Measurements from ENCODE around the gene TANC2. TPM values are rescaled to one million over a fixed set of nuclear protein-coding genes. Genes with fewer than 3 reads are reported as not detected.
"Not testable (repeated sequence)": the region's sequence is repeated elsewhere in the genome, so short reads cannot be mapped to it uniquely, and the experiment has no call there.

The TANC2 gene
- total RNA-seq, 1 donor: 48.9 TPM

DNA sequence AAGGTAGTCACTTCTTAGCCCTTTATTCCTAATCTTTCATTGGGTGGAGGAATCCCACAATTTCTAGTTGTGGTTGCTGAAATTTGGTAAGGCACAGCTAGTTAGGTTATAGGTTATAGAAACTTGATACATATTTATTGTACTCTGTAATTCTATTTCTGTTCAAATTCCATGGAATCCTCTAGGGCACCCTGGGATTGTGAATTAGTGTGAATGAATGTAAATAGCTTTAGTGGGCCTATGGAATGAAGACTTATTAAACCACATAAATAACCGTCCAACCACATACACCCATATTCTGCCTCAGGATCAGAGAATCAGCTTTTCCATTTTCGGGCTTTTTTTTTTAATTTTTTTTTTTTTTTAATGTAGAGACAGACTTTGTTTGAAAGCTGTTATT, 9.2 kb downstream of the TANC2 start:
- H3K27ac ChIP-seq (ENCODE audit: low read depth, low read length): no peak overlapping the region
- peaks cover 99% of the 10 kb centered on the region for H3K79me2 ChIP-seq (ENCODE audit: insufficient read depth, low read length)
- H3K36me3 ChIP-seq (ENCODE audit: insufficient read depth, low read length): no peaks in the 10 kb centered on the region
- no peak overlapping the region for H2AFZ ChIP-seq (ENCODE audit: low read length)
- no peak for DNase-seq (ENCODE audit: insufficient read length, low spot score, missing footprints)
- H3K9me3 ChIP-seq (ENCODE audit: low read depth, low read length): no peaks in the 10 kb centered on the region
- H3K4me3 ChIP-seq (ENCODE audit: insufficient read depth, low read length): no peak overlapping the region
- TF ChIP-seq, protein P1, sequence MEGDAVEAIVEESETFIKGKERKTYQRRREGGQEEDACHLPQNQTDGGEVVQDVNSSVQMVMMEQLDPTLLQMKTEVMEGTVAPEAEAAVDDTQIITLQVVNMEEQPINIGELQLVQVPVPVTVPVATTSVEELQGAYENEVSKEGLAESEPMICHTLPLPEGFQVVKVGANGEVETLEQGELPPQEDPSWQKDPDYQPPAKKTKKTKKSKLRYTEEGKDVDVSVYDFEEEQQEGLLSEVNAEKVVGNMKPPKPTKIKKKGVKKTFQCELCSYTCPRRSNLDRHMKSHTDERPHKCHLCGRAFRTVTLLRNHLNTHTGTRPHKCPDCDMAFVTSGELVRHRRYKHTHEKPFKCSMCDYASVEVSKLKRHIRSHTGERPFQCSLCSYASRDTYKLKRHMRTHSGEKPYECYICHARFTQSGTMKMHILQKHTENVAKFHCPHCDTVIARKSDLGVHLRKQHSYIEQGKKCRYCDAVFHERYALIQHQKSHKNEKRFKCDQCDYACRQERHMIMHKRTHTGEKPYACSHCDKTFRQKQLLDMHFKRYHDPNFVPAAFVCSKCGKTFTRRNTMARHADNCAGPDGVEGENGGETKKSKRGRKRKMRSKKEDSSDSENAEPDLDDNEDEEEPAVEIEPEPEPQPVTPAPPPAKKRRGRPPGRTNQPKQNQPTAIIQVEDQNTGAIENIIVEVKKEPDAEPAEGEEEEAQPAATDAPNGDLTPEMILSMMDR (IDR thresholded peaks at IDR 0.05; ENCODE audit: extremely low read depth, low read depth, low read length): no peak
- no peaks in the 10 kb centered on the region for H3K27me3 ChIP-seq (ENCODE audit: insufficient read depth, low read length)
- H4K20me1 ChIP-seq (ENCODE audit: insufficient read depth, low read length): peaks cover 73% of the 10 kb centered on the region
- no peak overlapping the region for H3K4me2 ChIP-seq (ENCODE audit: insufficient read depth, low read length)
- no peaks in the 10 kb centered on the region for H3K4me1 ChIP-seq (ENCODE audit: insufficient read depth, low read length)

DNA sequence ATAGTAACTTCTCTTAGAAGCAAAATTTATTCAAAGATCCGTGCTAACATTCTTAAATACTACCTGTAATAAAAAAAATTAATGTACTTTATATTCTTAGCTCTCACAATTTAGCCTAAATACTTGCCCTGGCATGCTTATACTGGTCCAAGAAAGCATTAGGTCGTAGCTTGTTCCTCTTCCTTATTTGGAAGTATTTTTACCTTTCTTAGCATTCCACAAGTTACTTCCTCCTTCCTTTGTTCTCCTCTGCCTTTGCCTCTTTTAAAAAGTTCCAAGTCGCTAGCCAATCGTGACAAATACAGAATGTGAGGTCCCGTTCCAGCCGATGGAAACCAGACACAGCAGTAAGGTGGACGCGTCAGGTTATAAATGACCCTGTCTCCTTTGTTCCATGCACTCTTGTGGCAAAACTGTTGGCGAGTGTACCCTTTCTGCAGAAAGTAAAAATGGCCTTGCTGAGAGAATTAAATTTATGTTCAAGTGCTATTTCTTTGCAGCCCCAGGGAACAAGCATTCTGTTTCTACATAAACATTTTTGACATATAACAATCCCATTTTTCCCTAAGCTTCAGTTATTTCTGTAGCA, 10.7 kb downstream of the TANC2 start:
- H3K4me3 ChIP-seq (ENCODE audit: insufficient read depth, low read length); H3K4me2 ChIP-seq (ENCODE audit: insufficient read depth, low read length); H3K36me3 ChIP-seq (ENCODE audit: insufficient read depth, low read length); H3K9me3 ChIP-seq (ENCODE audit: low read depth, low read length); H2AFZ ChIP-seq (ENCODE audit: low read length); DNase-seq (ENCODE audit: insufficient read length, low spot score, missing footprints); H3K27me3 ChIP-seq (ENCODE audit: insufficient read depth, low read length); H3K27ac ChIP-seq (ENCODE audit: low read depth, low read length); H3K4me1 ChIP-seq (ENCODE audit: insufficient read depth, low read length): not testable (repeated sequence)
- H3K79me2 ChIP-seq (ENCODE audit: insufficient read depth, low read length): peaks cover 99% of the 10 kb centered on the region
- H4K20me1 ChIP-seq (ENCODE audit: insufficient read depth, low read length): peaks cover 73% of the 10 kb centered on the region

DNA sequence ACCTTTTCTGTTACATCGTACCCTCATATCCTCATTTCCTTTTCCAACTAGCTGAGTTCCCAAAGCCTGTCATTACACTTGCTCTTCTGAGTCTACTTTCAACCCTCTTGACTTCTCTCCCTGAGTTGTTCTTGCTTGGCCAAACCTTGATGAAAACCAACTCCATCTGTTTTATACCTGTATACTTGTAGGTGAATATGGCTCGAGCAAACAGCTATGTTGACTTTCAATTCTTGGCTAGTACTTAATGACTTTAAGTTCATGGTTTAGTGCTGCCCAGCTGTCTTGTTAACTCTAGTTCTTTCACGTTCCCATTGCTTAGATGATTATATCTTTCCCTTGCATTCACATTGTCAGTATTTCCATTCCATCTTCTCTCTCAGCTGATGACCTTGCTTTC, 14.8 kb downstream of the TANC2 start:
- Histone ChIP-seq H3K36me3 (ENCODE audit: insufficient read depth, low read length) (no peaks in the 10 kb centered on the region), H4K20me1 (ENCODE audit: insufficient read depth, low read length) (peaks cover 76% of the 10 kb centered on the region), H3K4me1 (ENCODE audit: insufficient read depth, low read length) (peaks cover 4% of the 10 kb centered on the region), H2AFZ (ENCODE audit: low read length) (no peak overlapping the region), H3K9me3 (ENCODE audit: low read depth, low read length) (no peaks in the 10 kb centered on the region), H3K27ac (ENCODE audit: low read depth, low read length) (no peak overlapping the region), H3K4me2 (ENCODE audit: insufficient read depth, low read length) (no peak overlapping the region), H3K27me3 (ENCODE audit: insufficient read depth, low read length) (no peaks in the 10 kb centered on the region), H3K79me2 (ENCODE audit: insufficient read depth, low read length) (peaks cover 98% of the 10 kb centered on the region), H3K4me3 (ENCODE audit: insufficient read depth, low read length) (no peak overlapping the region)
- DNase-seq (ENCODE audit: insufficient read length, low spot score, missing footprints): no peak
- TF ChIP-seq, protein P1 (IDR thresholded peaks at IDR 0.05; ENCODE audit: extremely low read depth, low read depth, low read length): no peak

DNA sequence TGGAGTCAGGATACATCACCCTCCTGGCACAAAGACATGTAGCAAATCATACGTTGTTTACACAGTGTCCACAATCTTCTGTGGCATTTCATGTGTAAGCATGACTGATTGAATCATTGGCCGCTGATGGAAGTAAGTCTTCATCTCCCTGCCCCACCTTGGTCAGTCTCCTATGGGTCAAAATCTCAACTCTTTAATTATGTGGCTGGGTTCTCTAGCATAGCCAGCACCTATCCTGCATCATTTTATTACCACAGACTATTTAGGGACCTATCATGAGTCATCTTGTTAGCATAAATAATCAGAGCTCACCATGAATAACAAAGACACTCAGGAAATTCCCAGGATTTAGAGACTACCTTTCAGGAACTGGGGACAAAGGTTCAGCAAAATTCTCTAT, 15.9 kb downstream of the TANC2 start:
- H3K4me2 ChIP-seq (ENCODE audit: insufficient read depth, low read length): no peak overlapping the region
- TF ChIP-seq, protein P1 (IDR thresholded peaks at IDR 0.05; ENCODE audit: extremely low read depth, low read depth, low read length): no peak
- peaks cover 82% of the 10 kb centered on the region for H4K20me1 ChIP-seq (ENCODE audit: insufficient read depth, low read length)

More for the DNA sequence above, 15.9 kb downstream of the TANC2 start:
- Histone ChIP-seq H3K27me3 (ENCODE audit: insufficient read depth, low read length) (no peaks in the 10 kb centered on the region), H3K79me2 (ENCODE audit: insufficient read depth, low read length) (peaks cover 99% of the 10 kb centered on the region), H3K27ac (ENCODE audit: low read depth, low read length) (no peak overlapping the region), H3K36me3 (ENCODE audit: insufficient read depth, low read length) (no peaks in the 10 kb centered on the region), H3K4me3 (ENCODE audit: insufficient read depth, low read length) (no peak overlapping the region), H3K4me1 (ENCODE audit: insufficient read depth, low read length) (peaks cover 4% of the 10 kb centered on the region), H3K9me3 (ENCODE audit: low read depth, low read length) (no peaks in the 10 kb centered on the region), H2AFZ (ENCODE audit: low read length) (no peak overlapping the region)
- DNase-seq (ENCODE audit: insufficient read length, low spot score, missing footprints): no peak
